ENCODE data around the gene GAPVD1. TPM values are rescaled to one million over a fixed set of nuclear protein-coding genes. Genes with fewer than 3 reads are reported as not detected.

Gene GAPVD1
- total and polyA plus RNA-seq, 10 of the 15 experiments (the other 5 are each of a cell fraction or from before 2014, with no cell fraction given), result 4.3 to 36.6 (median 25.9) TPM

- TF ChIP-seq, protein P1, sequence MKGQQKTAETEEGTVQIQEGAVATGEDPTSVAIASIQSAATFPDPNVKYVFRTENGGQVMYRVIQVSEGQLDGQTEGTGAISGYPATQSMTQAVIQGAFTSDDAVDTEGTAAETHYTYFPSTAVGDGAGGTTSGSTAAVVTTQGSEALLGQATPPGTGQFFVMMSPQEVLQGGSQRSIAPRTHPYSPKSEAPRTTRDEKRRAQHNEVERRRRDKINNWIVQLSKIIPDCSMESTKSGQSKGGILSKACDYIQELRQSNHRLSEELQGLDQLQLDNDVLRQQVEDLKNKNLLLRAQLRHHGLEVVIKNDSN (IDR thresholded peaks at IDR 0.05; ENCODE audit: borderline replicate concordance, extremely low read length, insufficient read depth, low read depth, low read length), result peak; percentile 74
- TF ChIP-seq, protein P2, sequence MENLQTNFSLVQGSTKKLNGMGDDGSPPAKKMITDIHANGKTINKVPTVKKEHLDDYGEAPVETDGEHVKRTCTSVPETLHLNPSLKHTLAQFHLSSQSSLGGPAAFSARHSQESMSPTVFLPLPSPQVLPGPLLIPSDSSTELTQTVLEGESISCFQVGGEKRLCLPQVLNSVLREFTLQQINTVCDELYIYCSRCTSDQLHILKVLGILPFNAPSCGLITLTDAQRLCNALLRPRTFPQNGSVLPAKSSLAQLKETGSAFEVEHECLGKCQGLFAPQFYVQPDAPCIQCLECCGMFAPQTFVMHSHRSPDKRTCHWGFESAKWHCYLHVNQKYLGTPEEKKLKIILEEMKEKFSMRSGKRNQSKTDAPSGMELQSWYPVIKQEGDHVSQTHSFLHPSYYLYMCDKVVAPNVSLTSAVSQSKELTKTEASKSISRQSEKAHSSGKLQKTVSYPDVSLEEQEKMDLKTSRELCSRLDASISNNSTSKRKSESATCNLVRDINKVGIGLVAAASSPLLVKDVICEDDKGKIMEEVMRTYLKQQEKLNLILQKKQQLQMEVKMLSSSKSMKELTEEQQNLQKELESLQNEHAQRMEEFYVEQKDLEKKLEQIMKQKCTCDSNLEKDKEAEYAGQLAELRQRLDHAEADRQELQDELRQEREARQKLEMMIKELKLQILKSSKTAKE (IDR thresholded peaks at IDR 0.05; ENCODE audit: low read depth, poor library complexity, severe bottlenecking), result no peak
- TF ChIP-seq PAX5 (IDR thresholded peaks at IDR 0.05; ENCODE audit: borderline replicate concordance, low read depth, low read length) (peak; percentile 93), RAD51 (IDR thresholded peaks at IDR 0.05) (peak; percentile 73), E4F1 (IDR thresholded peaks at IDR 0.05; ENCODE audit: borderline replicate concordance, partially characterized antibody) (peak; percentile 75), RBBP5 (conservative IDR thresholded peaks at IDR 0.05) (no peak), SMAD1 (IDR thresholded peaks at IDR 0.05; ENCODE audit: low read depth, partially characterized antibody) (peak; percentile 33), SREBF2 (IDR thresholded peaks at IDR 0.05; ENCODE audit: low read length) (no peak)
- TF ChIP-seq, protein P3, sequence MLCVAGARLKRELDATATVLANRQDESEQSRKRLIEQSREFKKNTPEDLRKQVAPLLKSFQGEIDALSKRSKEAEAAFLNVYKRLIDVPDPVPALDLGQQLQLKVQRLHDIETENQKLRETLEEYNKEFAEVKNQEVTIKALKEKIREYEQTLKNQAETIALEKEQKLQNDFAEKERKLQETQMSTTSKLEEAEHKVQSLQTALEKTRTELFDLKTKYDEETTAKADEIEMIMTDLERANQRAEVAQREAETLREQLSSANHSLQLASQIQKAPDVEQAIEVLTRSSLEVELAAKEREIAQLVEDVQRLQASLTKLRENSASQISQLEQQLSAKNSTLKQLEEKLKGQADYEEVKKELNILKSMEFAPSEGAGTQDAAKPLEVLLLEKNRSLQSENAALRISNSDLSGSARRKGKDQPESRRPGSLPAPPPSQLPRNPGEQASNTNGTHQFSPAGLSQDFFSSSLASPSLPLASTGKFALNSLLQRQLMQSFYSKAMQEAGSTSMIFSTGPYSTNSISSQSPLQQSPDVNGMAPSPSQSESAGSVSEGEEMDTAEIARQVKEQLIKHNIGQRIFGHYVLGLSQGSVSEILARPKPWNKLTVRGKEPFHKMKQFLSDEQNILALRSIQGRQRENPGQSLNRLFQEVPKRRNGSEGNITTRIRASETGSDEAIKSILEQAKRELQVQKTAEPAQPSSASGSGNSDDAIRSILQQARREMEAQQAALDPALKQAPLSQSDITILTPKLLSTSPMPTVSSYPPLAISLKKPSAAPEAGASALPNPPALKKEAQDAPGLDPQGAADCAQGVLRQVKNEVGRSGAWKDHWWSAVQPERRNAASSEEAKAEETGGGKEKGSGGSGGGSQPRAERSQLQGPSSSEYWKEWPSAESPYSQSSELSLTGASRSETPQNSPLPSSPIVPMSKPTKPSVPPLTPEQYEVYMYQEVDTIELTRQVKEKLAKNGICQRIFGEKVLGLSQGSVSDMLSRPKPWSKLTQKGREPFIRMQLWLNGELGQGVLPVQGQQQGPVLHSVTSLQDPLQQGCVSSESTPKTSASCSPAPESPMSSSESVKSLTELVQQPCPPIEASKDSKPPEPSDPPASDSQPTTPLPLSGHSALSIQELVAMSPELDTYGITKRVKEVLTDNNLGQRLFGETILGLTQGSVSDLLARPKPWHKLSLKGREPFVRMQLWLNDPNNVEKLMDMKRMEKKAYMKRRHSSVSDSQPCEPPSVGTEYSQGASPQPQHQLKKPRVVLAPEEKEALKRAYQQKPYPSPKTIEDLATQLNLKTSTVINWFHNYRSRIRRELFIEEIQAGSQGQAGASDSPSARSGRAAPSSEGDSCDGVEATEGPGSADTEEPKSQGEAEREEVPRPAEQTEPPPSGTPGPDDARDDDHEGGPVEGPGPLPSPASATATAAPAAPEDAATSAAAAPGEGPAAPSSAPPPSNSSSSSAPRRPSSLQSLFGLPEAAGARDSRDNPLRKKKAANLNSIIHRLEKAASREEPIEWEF (IDR thresholded peaks at IDR 0.05; ENCODE audit: insufficient replicate concordance, low read depth, low read length), result no peak
- TF ChIP-seq, protein P4, sequence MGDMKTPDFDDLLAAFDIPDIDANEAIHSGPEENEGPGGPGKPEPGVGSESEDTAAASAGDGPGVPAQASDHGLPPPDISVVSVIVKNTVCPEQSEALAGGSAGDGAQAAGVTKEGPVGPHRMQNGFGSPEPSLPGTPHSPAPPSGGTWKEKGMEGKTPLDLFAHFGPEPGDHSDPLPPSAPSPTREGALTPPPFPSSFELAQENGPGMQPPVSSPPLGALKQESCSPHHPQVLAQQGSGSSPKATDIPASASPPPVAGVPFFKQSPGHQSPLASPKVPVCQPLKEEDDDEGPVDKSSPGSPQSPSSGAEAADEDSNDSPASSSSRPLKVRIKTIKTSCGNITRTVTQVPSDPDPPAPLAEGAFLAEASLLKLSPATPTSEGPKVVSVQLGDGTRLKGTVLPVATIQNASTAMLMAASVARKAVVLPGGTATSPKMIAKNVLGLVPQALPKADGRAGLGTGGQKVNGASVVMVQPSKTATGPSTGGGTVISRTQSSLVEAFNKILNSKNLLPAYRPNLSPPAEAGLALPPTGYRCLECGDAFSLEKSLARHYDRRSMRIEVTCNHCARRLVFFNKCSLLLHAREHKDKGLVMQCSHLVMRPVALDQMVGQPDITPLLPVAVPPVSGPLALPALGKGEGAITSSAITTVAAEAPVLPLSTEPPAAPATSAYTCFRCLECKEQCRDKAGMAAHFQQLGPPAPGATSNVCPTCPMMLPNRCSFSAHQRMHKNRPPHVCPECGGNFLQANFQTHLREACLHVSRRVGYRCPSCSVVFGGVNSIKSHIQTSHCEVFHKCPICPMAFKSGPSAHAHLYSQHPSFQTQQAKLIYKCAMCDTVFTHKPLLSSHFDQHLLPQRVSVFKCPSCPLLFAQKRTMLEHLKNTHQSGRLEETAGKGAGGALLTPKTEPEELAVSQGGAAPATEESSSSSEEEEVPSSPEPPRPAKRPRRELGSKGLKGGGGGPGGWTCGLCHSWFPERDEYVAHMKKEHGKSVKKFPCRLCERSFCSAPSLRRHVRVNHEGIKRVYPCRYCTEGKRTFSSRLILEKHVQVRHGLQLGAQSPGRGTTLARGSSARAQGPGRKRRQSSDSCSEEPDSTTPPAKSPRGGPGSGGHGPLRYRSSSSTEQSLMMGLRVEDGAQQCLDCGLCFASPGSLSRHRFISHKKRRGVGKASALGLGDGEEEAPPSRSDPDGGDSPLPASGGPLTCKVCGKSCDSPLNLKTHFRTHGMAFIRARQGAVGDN (IDR thresholded peaks at IDR 0.05), result peak; percentile 91
- TF ChIP-seq, protein P5, sequence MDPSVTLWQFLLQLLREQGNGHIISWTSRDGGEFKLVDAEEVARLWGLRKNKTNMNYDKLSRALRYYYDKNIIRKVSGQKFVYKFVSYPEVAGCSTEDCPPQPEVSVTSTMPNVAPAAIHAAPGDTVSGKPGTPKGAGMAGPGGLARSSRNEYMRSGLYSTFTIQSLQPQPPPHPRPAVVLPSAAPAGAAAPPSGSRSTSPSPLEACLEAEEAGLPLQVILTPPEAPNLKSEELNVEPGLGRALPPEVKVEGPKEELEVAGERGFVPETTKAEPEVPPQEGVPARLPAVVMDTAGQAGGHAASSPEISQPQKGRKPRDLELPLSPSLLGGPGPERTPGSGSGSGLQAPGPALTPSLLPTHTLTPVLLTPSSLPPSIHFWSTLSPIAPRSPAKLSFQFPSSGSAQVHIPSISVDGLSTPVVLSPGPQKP (IDR thresholded peaks at IDR 0.05; ENCODE audit: low read depth, low read length), result peak; percentile 76
Observed at GRCh38 chr9:125261501-125262293, at the start of gene GAPVD1 (continued).

Measured in GM12878 (cell line).